ENCODE measurements around the gene GSTA4. TPM values are rescaled to one million over a fixed set of nuclear protein-coding genes. Genes with fewer than 3 reads are reported as not detected.

Gene GSTA4
- total RNA-seq, 1 experiment from 2014 or later = 29.5 TPM

DNA sequence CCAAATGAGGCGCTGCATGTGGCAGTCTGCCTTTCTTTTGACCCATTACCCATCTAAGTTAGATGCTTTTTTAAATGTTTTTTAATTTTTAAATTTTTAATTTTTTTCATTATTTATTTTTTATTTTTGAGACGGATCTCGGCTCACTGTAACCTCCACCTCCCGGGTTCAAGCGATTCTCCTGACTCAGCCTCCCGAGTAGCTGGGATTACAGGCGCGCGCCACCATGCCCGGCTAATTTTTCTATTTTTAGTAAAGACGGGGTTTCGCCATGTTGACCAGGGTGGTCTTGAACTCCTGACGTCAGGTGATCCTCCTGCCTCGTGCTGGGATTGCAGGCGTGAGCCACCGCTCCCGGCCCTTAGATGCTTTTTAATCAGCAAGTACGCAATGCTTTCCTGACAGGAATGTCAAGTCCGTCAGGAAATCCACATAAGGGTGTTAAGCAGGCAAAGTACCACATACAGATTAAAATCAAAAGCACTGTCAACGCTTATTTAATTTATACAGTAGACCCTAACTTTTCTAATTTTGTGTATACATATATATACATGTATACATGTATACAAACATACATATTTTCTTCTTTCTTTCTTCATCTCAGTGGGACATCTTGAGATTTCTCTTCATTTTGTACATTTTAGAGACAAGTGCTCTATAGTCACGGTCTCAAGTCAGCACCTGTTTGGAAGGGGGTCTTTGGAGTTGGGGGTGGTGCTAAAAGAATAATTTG lies 995 bp upstream of the GSTA4 start:
- Mint-ChIP-seq H3K4me1 (ENCODE audit: low read depth, unreplicated experiment) (peaks cover 13% of the 10 kb centered on the region), H3K9me3 (ENCODE audit: unreplicated experiment) (no peaks in the 10 kb centered on the region), H3K36me3 (ENCODE audit: insufficient read depth, unreplicated experiment) (peaks cover 26% of the 10 kb centered on the region), H3K4me3 (ENCODE audit: unreplicated experiment) (peak overlapping the region; percentile 81), H3K27me3 (ENCODE audit: insufficient read depth, unreplicated experiment) (no peaks in the 10 kb centered on the region), H3K27ac (ENCODE audit: unreplicated experiment) (peak overlapping the region; percentile 87)
- H3K4me3 ChIP-seq (ENCODE audit: low read depth, low read length) = peak overlapping the region; percentile 20
- DNase-seq = peak; percentile 43 to 45
- POLR2A ChIA-PET = interaction anchor here (1.0 kb wide), 1 partner anchor 16 kb away, joined by 3 read pairs; no protein-coding TSS in a partner anchor
- CTCF ChIA-PET = interaction anchor here (0.7 to 1.3 kb wide), 10 partner anchors 14 to 288 kb away, joined by 3 to 8 read pairs (median 4); partner anchors contain the start of gene FBXO9
- H3K4me1 ChIP-seq = peaks cover 1% of the 10 kb centered on the region; the same call in 1 of the 2 replicates
- intact Hi-C loops (cut with micrococcal nuclease; ENCODE audit: unreplicated experiment) = loop anchor here (1.0 to 10.0 kb wide), 6 partner anchors 14 to 321 kb away; partner anchors contain the start of gene TMEM14A
- BruUV-seq (replicated peaks) = no TSS peak
- TF ChIP-seq, protein P1, sequence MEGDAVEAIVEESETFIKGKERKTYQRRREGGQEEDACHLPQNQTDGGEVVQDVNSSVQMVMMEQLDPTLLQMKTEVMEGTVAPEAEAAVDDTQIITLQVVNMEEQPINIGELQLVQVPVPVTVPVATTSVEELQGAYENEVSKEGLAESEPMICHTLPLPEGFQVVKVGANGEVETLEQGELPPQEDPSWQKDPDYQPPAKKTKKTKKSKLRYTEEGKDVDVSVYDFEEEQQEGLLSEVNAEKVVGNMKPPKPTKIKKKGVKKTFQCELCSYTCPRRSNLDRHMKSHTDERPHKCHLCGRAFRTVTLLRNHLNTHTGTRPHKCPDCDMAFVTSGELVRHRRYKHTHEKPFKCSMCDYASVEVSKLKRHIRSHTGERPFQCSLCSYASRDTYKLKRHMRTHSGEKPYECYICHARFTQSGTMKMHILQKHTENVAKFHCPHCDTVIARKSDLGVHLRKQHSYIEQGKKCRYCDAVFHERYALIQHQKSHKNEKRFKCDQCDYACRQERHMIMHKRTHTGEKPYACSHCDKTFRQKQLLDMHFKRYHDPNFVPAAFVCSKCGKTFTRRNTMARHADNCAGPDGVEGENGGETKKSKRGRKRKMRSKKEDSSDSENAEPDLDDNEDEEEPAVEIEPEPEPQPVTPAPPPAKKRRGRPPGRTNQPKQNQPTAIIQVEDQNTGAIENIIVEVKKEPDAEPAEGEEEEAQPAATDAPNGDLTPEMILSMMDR (IDR thresholded peaks at IDR 0.05; ENCODE audit: insufficient read depth in 1 of 2, low read depth in 1 of 2, low read length in 1 of 2, severe bottlenecking in 1 of 2, unreplicated experiment in 1 of 2) = no peak
- no peaks in the 10 kb centered on the region for H3K9me3 ChIP-seq
- H3K36me3 ChIP-seq (ENCODE audit: control insufficient read depth, insufficient read depth, low read length) = no peaks in the 10 kb centered on the region; the same call in 1 of the 2 replicates
- H3K27me3 ChIP-seq (replicated peaks; ENCODE audit: control insufficient read depth, insufficient read depth, low read length) = no peaks in the 10 kb centered on the region

DNA sequence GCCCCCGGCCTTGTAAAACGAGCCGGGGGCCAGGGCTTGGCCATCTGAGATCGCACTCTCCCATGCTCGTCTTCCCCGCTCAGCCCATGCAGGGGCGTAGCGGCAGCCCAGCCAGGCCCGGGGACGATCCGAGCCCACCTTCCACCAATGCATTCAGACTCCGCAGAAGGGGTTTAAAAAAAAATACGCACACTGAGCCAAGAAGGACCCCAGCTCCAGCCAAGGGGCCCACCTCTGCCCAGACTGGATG lies 320 bp downstream of the GSTA4 start:
- peaks cover 21% of the 10 kb centered on the region for H3K4me1 Mint-ChIP-seq (ENCODE audit: low read depth, unreplicated experiment)
- peak overlapping the region; percentile 81 for H3K4me3 Mint-ChIP-seq (ENCODE audit: unreplicated experiment)
- ChIA-PET CTCF (interaction anchor here (0.9 to 1.3 kb wide), 6 partner anchors 16 to 270 kb away, joined by 3 to 8 read pairs (median 4); partner anchors contain the start of genes FBXO9 and GSTA2), POLR2A (interaction anchor here (1.0 to 1.5 kb wide), 2 partner anchors 48 to 71 kb away, joined by 4 to 5 read pairs; no protein-coding TSS in a partner anchor)
- TF ChIP-seq, protein P1 (IDR thresholded peaks at IDR 0.05; ENCODE audit: insufficient read depth in 1 of 2, low read depth in 1 of 2, low read length in 1 of 2, severe bottlenecking in 1 of 2, unreplicated experiment in 1 of 2) = no peak
- BruUV-seq (replicated peaks) = no TSS peak
- H3K27me3 ChIP-seq (replicated peaks; ENCODE audit: control insufficient read depth, insufficient read depth, low read length) = no peaks in the 10 kb centered on the region
- H3K27ac Mint-ChIP-seq (ENCODE audit: unreplicated experiment) = peak overlapping the region; percentile 87
- peaks cover 14% of the 10 kb centered on the region for H3K4me1 ChIP-seq
- H3K27me3 Mint-ChIP-seq (ENCODE audit: insufficient read depth, unreplicated experiment) = no peaks in the 10 kb centered on the region
- no peaks in the 10 kb centered on the region; the same call in 1 of the 2 replicates for H3K36me3 ChIP-seq (ENCODE audit: control insufficient read depth, insufficient read depth, low read length)
- H3K9me3 Mint-ChIP-seq (ENCODE audit: unreplicated experiment) = no peaks in the 10 kb centered on the region
- intact Hi-C loops (cut with micrococcal nuclease; ENCODE audit: unreplicated experiment) = loop anchor here (1.0 to 10.0 kb wide), 6 partner anchors 16 to 320 kb away; partner anchors contain the start of gene TMEM14A
- H3K4me3 ChIP-seq (ENCODE audit: low read depth, low read length) = peak overlapping the region; percentile 85
- no peak for DNase-seq
- H3K9me3 ChIP-seq = no peaks in the 10 kb centered on the region
- peaks cover 28% of the 10 kb centered on the region for H3K36me3 Mint-ChIP-seq (ENCODE audit: insufficient read depth, unreplicated experiment)

DNA sequence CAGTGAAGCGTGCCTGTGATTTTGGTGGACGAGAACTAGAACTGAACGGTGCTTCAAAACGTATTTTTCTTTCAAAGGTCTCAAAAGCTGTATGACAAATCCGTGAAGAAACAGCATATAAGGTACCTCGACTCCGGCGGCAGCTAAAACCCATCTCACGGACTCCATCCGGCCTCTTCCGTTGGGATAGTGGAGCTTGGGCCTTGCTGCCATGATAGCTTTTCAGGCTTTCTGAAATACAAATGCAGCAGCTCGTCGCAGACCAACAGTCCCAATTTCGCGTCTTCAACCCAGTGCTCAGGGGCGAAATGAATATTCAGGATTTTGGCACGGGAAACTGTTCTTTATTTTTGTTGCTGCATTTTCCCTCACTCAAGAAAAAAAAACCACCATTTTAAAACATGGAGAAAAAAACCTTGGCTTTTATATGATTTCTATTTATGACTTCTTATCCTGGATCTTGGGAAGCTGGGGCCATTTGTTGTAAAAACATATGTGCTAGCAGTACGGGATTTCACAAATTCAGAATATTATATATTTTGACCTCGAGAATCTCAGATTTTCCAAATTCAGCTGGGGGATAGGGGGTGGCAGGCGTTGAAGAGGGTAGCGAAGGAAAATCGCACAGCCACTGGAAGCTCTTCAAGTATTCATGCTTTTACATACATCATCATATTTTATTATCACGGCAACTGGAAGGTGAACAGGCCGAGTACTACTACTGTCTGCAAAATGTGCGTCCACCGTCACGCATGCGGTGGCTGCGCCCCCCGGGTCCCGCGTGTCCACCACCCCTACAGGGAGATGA lies 849 bp downstream of the GSTA4 start:
- peaks cover 21% of the 10 kb centered on the region for H3K4me1 Mint-ChIP-seq (ENCODE audit: low read depth, unreplicated experiment)
- peak overlapping the region; percentile 81 for H3K4me3 Mint-ChIP-seq (ENCODE audit: unreplicated experiment)
- peaks cover 14% of the 10 kb centered on the region for H3K4me1 ChIP-seq
- H3K9me3 Mint-ChIP-seq (ENCODE audit: unreplicated experiment) = no peaks in the 10 kb centered on the region
- H3K36me3 Mint-ChIP-seq (ENCODE audit: insufficient read depth, unreplicated experiment) = peaks cover 28% of the 10 kb centered on the region
- H3K36me3 ChIP-seq (ENCODE audit: control insufficient read depth, insufficient read depth, low read length) = no peaks in the 10 kb centered on the region; the same call in 1 of the 2 replicates
- no peaks in the 10 kb centered on the region for H3K27me3 ChIP-seq (replicated peaks; ENCODE audit: control insufficient read depth, insufficient read depth, low read length)
- POLR2A ChIA-PET = interaction anchor here (0.6 to 1.5 kb wide), 2 partner anchors 48 to 799 kb away, joined by 3 to 5 read pairs; no protein-coding TSS in a partner anchor
- H3K27ac Mint-ChIP-seq (ENCODE audit: unreplicated experiment) = peak overlapping the region; percentile 87
- CTCF ChIA-PET = interaction anchor here (0.9 kb wide), 2 partner anchors 231 to 586 kb away, joined by 4 to 5 read pairs; partner anchors contain the start of gene GSTA2
- no TSS peak for BruUV-seq (replicated peaks)
- no peak for DNase-seq
- no peaks in the 10 kb centered on the region for H3K9me3 ChIP-seq
- intact Hi-C loops (cut with micrococcal nuclease; ENCODE audit: unreplicated experiment) = loop anchor here (2.0 to 10.0 kb wide), 2 partner anchors 47 to 319 kb away; partner anchors contain the start of gene TMEM14A
- H3K27me3 Mint-ChIP-seq (ENCODE audit: insufficient read depth, unreplicated experiment) = no peaks in the 10 kb centered on the region
- TF ChIP-seq, protein P1 (IDR thresholded peaks at IDR 0.05; ENCODE audit: insufficient read depth in 1 of 2, low read depth in 1 of 2, low read length in 1 of 2, severe bottlenecking in 1 of 2, unreplicated experiment in 1 of 2) = no peak
- H3K4me3 ChIP-seq (ENCODE audit: low read depth, low read length) = peak overlapping the region; percentile 85

All from Caco-2 (cell line).